Caco-2 (cell line): ENCODE data around the gene TSPAN14. TPM values are rescaled to one million over a fixed set of nuclear protein-coding genes. Genes with fewer than 3 reads are reported as not detected.
A peak's percentile ranks its signal among the peaks of the same experiment; 100 is the strongest.

ENCODE experiments used
- BruUV-seq: library from RNA; stranded (reverse); fragments of 400-500 nt; replicated peaks from 2 replicates; lab custom pipeline; 2021; lab: Mats Ljungman, UMichigan
- CTCF ChIA-PET: fragments of 300-600 bp; sonication (Branson Sonifier 250); formaldehyde crosslinking; loops from one replicate; lab custom pipeline; 2022; ENCODE audit warnings: antibody characterized with exemption; lab: Charles Lee
- POLR2A ChIA-PET: fragments of 300-600 bp; sonication (Branson Sonifier 250); formaldehyde crosslinking; loops from one replicate; lab custom pipeline; 2022; ENCODE audit warnings: antibody characterized with exemption; lab: Charles Lee
- DNase-seq, 2 experiments: peaks; one replicate each; pipeline versions ENCODE4 v3.0.0 to v3.0.0-alpha.2; 2020 to 2022
- H3K27me3 ChIP-seq: replicated peaks from 2 replicates; pipeline ENCODE4 v1.6.0; 2011; ENCODE audit warnings: low read length; ENCODE audit not compliant: control insufficient read depth, insufficient read depth
- H3K36me3 ChIP-seq: 2 replicates; pipeline ENCODE4 v1.5.1; 2011; ENCODE audit warnings: low read length; ENCODE audit not compliant: control insufficient read depth, insufficient read depth
- H3K4me1 ChIP-seq: fragments of 250-450 bp; sonication (Bioruptor Pico); 2 replicates; pipeline ENCODE4 v1.5.1; 2020; ENCODE audit warnings: mild to moderate bottlenecking
- H3K4me3 ChIP-seq: 2 replicates; pipeline ENCODE4 v1.5.1; 2011; ENCODE audit warnings: low read depth, mild to moderate bottlenecking, control low read depth, low read length
- H3K9me3 ChIP-seq: fragments of 250-450 bp; sonication (Bioruptor Pico); 2 replicates; pipeline ENCODE4 v1.5.1; 2020; ENCODE audit warnings: mild to moderate bottlenecking, moderate library complexity
- H3K27ac Mint-ChIP-seq: one replicate; pipeline ENCODE4 v1.8.0; 2022; ENCODE audit warnings: mixed read lengths; ENCODE audit not compliant: unreplicated experiment
- H3K27me3 Mint-ChIP-seq: one replicate; pipeline ENCODE4 v1.8.0; 2022; ENCODE audit warnings: mixed read lengths; ENCODE audit not compliant: insufficient read depth, unreplicated experiment
- H3K36me3 Mint-ChIP-seq: one replicate; pipeline ENCODE4 v1.8.0; 2022; ENCODE audit warnings: mild to moderate bottlenecking, mixed read lengths; ENCODE audit not compliant: insufficient read depth, unreplicated experiment
- H3K4me1 Mint-ChIP-seq: one replicate; pipeline ENCODE4 v1.8.0; 2022; ENCODE audit warnings: low read depth, mixed read lengths; ENCODE audit not compliant: unreplicated experiment
- H3K4me3 Mint-ChIP-seq: one replicate; pipeline ENCODE4 v1.8.0; 2022; ENCODE audit warnings: mild to moderate bottlenecking, moderate library complexity, mixed read lengths; ENCODE audit not compliant: unreplicated experiment
- H3K9me3 Mint-ChIP-seq: one replicate; pipeline ENCODE4 v1.8.0; 2022; ENCODE audit warnings: mixed read lengths; ENCODE audit not compliant: unreplicated experiment
- intact Hi-C: fragments of 100-400 bp; cut with micrococcal nuclease; formaldehyde crosslinking; loops from one replicate; pipeline ENCODE4 v1.10.0; 2022; ENCODE audit not compliant: unreplicated experiment
- total RNA-seq: library from RNA; stranded (reverse); gene quantifications from 2 replicates; pipeline ENCODE4 v1.2.3, GENCODE V29; 2022
- TF ChIP-seq, protein P1 (sequence below), 2 experiments: fragments of 200-600 bp in 1 of 2; IDR thresholded peaks; 1 replicate in 1 of 2; 2 replicates in 1 of 2; pipeline versions ENCODE4 v1.5.1 to v1.8.0; 2011 to 2022; ENCODE audit warnings: antibody characterized with exemption in 1 of 2, control low read depth in 1 of 2, inconsistent platforms in 1 of 2, low read depth in 1 of 2, low read length in 1 of 2, mild to moderate bottlenecking in 1 of 2, moderate library complexity in 1 of 2; ENCODE audit not compliant: insufficient read depth in 1 of 2, severe bottlenecking in 1 of 2, unreplicated experiment in 1 of 2

Gene TSPAN14
- total RNA-seq, 1 experiment from 2014 or later, result 140 TPM

DNA sequence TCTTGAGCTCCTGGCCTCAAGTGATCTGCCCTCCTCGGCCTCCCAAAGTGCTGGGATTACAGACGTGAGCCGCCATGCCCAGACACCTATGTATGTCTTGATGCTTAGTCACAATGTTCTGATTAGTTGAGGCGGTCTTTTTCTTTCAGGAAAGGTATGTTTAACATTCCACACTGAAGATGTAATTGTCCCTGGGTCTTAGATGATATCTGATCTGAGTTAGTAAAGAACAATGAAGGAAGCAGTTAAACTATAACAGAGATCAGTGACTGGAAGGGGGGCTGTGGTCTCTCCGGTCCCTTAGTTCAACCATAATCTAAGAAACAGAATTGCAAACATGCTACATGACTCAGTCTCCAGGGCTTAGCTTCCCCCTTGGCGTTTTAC, 52.1 kb downstream of the TSPAN14 start:
- ChIA-PET POLR2A (interaction anchor here (0.6 to 3.5 kb wide), 7 partner anchors 12 to 98 kb away, joined by 3 to 13 read pairs (median 4); partner anchors contain the start of gene PRXL2A), CTCF (interaction anchor here (0.5 to 3.3 kb wide), 22 partner anchors 13 to 157 kb away, joined by 3 to 60 read pairs (median 6); partner anchors contain the start of gene PRXL2A)
- DNase-seq, result peak; percentile 79 to 83
- Mint-ChIP-seq H3K4me1 (peaks cover 67% of the 10 kb centered on the region), H3K27me3 (no peaks in the 10 kb centered on the region), H3K9me3 (no peaks in the 10 kb centered on the region), H3K4me3 (peak overlapping the region; percentile 66), H3K27ac (peak overlapping the region; percentile 87), H3K36me3 (peaks cover 96% of the 10 kb centered on the region)
- no TSS peak for BruUV-seq
- TF ChIP-seq, protein P1, sequence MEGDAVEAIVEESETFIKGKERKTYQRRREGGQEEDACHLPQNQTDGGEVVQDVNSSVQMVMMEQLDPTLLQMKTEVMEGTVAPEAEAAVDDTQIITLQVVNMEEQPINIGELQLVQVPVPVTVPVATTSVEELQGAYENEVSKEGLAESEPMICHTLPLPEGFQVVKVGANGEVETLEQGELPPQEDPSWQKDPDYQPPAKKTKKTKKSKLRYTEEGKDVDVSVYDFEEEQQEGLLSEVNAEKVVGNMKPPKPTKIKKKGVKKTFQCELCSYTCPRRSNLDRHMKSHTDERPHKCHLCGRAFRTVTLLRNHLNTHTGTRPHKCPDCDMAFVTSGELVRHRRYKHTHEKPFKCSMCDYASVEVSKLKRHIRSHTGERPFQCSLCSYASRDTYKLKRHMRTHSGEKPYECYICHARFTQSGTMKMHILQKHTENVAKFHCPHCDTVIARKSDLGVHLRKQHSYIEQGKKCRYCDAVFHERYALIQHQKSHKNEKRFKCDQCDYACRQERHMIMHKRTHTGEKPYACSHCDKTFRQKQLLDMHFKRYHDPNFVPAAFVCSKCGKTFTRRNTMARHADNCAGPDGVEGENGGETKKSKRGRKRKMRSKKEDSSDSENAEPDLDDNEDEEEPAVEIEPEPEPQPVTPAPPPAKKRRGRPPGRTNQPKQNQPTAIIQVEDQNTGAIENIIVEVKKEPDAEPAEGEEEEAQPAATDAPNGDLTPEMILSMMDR (IDR thresholded peaks at IDR 0.05; ENCODE audit: insufficient read depth in 1 of 2, low read depth in 1 of 2, low read length in 1 of 2, severe bottlenecking in 1 of 2, unreplicated experiment in 1 of 2), result no peak
- intact Hi-C loops, result loop anchor here (1.0 to 2.0 kb wide), 5 partner anchors 21 to 57 kb away; no protein-coding TSS in a partner anchor
- Histone ChIP-seq H3K27me3 (no peaks in the 10 kb centered on the region), H3K36me3 (peaks cover 5% of the 10 kb centered on the region), H3K4me1 (peaks cover 94% of the 10 kb centered on the region), H3K9me3 (no peaks in the 10 kb centered on the region), H3K4me3 (no peak overlapping the region)

DNA sequence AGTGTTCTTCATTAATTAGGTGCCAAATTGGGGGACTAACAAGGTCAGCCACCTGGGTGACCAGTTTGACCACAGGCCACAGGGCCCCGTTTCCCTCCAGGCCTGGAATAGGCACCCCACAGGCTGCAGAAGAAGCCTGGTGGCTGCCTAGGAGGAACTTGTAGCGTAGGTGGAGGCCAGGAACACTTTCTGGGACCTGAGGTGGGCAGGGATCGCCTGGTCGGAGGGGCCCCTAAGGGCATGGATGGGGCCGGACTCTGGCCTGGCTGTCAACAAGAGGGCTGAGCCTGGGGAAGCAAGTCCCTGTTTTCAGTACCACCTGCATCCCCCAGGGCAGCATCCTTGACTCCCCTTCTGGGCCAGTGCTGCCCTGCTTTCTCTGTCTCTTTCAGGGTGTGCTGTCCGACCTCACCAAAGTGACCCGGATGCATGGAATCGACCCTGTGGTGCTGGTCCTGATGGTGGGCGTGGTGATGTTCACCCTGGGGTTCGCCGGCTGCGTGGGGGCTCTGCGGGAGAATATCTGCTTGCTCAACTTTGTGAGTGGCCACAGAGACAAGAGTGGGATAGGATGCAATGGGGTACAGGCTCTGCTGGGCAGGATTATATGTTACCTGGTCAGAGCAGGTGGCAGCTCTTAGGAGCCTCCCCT, 52.9 kb downstream of the TSPAN14 start:
- peak; percentile 43 to 56 for DNase-seq
- no peaks in the 10 kb centered on the region for H3K9me3 ChIP-seq
- H3K27me3 Mint-ChIP-seq, result no peaks in the 10 kb centered on the region
- peaks cover 89% of the 10 kb centered on the region for H3K4me1 ChIP-seq
- H3K36me3 ChIP-seq, result peaks cover 7% of the 10 kb centered on the region
- TF ChIP-seq, protein P1 (IDR thresholded peaks at IDR 0.05; ENCODE audit: insufficient read depth in 1 of 2, low read depth in 1 of 2, low read length in 1 of 2, severe bottlenecking in 1 of 2, unreplicated experiment in 1 of 2), result no peak
- H3K4me3 Mint-ChIP-seq, result peak overlapping the region; percentile 66
- peaks cover 59% of the 10 kb centered on the region for H3K4me1 Mint-ChIP-seq
- no peak overlapping the region for H3K4me3 ChIP-seq
- intact Hi-C loops, result loop anchor here (1.0 to 2.0 kb wide), 5 partner anchors 20 to 58 kb away; no protein-coding TSS in a partner anchor
- no TSS peak for BruUV-seq
- no peaks in the 10 kb centered on the region for H3K27me3 ChIP-seq
- H3K36me3 Mint-ChIP-seq, result peaks cover 98% of the 10 kb centered on the region
- H3K27ac Mint-ChIP-seq, result peak overlapping the region; percentile 87
- no peaks in the 10 kb centered on the region for H3K9me3 Mint-ChIP-seq
- POLR2A ChIA-PET, result interaction anchor here (0.6 to 3.5 kb wide), 6 partner anchors 46 to 99 kb away, joined by 3 to 13 read pairs (median 6); partner anchors contain the start of gene PRXL2A
- CTCF ChIA-PET, result interaction anchor here (0.6 to 3.3 kb wide), 9 partner anchors 34 to 124 kb away, joined by 3 to 60 read pairs (median 6); no protein-coding TSS in a partner anchor

DNA sequence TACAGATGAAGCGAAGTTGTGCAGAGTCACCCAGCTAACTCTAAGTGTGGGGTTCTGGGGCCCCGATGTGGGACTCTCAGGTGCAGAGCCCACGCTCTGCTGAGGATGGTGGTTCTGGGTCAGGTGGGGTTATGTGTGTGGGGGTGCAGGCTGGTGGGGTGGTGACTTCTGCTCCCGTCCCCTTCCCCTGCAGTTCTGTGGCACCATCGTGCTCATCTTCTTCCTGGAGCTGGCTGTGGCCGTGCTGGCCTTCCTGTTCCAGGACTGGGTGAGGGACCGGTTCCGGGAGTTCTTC, 54.9 kb downstream of the TSPAN14 start:
- BruUV-seq, result no TSS peak
- Mint-ChIP-seq H3K27ac (peak overlapping the region; percentile 87), H3K4me1 (peaks cover 38% of the 10 kb centered on the region), H3K36me3 (peaks cover 100% of the 10 kb centered on the region), H3K4me3 (no peak overlapping the region), H3K27me3 (no peaks in the 10 kb centered on the region), H3K9me3 (no peaks in the 10 kb centered on the region)
- Histone ChIP-seq H3K27me3 (no peaks in the 10 kb centered on the region), H3K4me1 (peaks cover 68% of the 10 kb centered on the region), H3K36me3 (peaks cover 11% of the 10 kb centered on the region), H3K9me3 (no peaks in the 10 kb centered on the region), H3K4me3 (no peak overlapping the region)
- TF ChIP-seq, protein P1 (IDR thresholded peaks at IDR 0.05; ENCODE audit: insufficient read depth in 1 of 2, low read depth in 1 of 2, low read length in 1 of 2, severe bottlenecking in 1 of 2, unreplicated experiment in 1 of 2), result no peak
- intact Hi-C loops, result no loop called here
- DNase-seq, result no peak
- POLR2A ChIA-PET, result no interaction called here
- CTCF ChIA-PET, result interaction anchor here (0.7 to 2.2 kb wide), 2 partner anchors 65 to 101 kb away, joined by 6 to 7 read pairs; partner anchors contain the start of gene PRXL2A
